ENCODE measurements around the gene CEP126.

DNA sequence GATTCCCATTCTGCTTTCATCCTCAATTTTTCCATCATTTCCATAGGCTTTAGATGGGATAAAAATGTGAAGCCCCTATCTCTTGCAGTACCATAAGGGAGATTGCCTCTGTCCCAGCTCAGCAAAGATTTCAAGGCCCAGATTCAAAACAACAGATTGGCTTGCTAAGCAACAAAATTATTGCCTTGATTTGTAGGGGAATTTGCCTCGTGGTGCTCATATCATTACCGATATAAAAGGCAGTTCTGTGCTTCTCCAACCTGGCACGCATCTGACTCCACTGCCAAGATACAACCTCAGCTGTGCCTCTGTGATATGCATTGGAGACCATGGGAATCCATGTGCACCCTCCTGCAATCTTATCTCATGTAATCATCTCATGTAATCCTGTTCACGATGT is 25.0 kb upstream of the CEP126 start:
- TF ChIP-seq CTCF (conservative IDR thresholded peaks at IDR 0.05 in 1 of 2, IDR thresholded peaks at IDR 0.05 in 1 of 2; ENCODE audit: low read depth in 1 of 2, low read length in 2 of 2) = no peak
- TF ChIP-seq EZH2 (IDR thresholded peaks at IDR 0.05; ENCODE audit: low read length, missing control alignments) = no peak
